Ishikawa (cell line): ENCODE results near the gene PATE2.

Experiments
- CEBPB ChIP-seq: IDR thresholded peaks from 2 replicates; pipeline ENCODE4 v1.6.1; 2012
- CREB1 ChIP-seq: IDR thresholded peaks from 2 replicates; pipeline ENCODE4 v1.6.1; 2012; ENCODE audit warnings: low read depth
- EGR1 ChIP-seq: IDR thresholded peaks from 2 replicates; pipeline ENCODE4 v1.6.1; 2012
- EP300 ChIP-seq: IDR thresholded peaks from 2 replicates; pipeline ENCODE4 v1.6.1; 2012; ENCODE audit warnings: borderline replicate concordance
- FOXM1 ChIP-seq: IDR thresholded peaks from 2 replicates; pipeline ENCODE4 v1.6.1; 2012; ENCODE audit warnings: low read depth, borderline replicate concordance
- NFIC ChIP-seq: IDR thresholded peaks from 2 replicates; pipeline ENCODE4 v1.6.1; 2012
- RAD21 ChIP-seq: IDR thresholded peaks from 2 replicates; pipeline ENCODE4 v1.6.1; 2012; ENCODE audit warnings: low read depth
- TAF1 ChIP-seq: IDR thresholded peaks from 2 replicates; pipeline ENCODE4 v1.6.1; 2012; ENCODE audit warnings: low read depth, mild to moderate bottlenecking
- TCF12 ChIP-seq: IDR thresholded peaks from 2 replicates; pipeline ENCODE4 v1.6.1; 2012; ENCODE audit warnings: low read depth
- TEAD4 ChIP-seq: IDR thresholded peaks from 2 replicates; pipeline ENCODE4 v1.6.1; 2012
- YY1 ChIP-seq: IDR thresholded peaks from 2 replicates; pipeline ENCODE4 v1.6.1; 2012; ENCODE audit warnings: low read depth
- ZBTB7A ChIP-seq: IDR thresholded peaks from 2 replicates; pipeline ENCODE4 v1.6.1; 2012; ENCODE audit warnings: low read depth
- TF ChIP-seq, protein P1 (sequence below): IDR thresholded peaks from 2 replicates; pipeline ENCODE4 v1.6.1; 2012
- TF ChIP-seq, protein P2 (sequence below): IDR thresholded peaks from 2 replicates; pipeline ENCODE4 v1.6.1; 2012; ENCODE audit warnings: low read depth, mild to moderate bottlenecking
- TF ChIP-seq, protein P3 (sequence below): IDR thresholded peaks from 2 replicates; pipeline ENCODE4 v1.6.1; 2012

Gene PATE2

DNA sequence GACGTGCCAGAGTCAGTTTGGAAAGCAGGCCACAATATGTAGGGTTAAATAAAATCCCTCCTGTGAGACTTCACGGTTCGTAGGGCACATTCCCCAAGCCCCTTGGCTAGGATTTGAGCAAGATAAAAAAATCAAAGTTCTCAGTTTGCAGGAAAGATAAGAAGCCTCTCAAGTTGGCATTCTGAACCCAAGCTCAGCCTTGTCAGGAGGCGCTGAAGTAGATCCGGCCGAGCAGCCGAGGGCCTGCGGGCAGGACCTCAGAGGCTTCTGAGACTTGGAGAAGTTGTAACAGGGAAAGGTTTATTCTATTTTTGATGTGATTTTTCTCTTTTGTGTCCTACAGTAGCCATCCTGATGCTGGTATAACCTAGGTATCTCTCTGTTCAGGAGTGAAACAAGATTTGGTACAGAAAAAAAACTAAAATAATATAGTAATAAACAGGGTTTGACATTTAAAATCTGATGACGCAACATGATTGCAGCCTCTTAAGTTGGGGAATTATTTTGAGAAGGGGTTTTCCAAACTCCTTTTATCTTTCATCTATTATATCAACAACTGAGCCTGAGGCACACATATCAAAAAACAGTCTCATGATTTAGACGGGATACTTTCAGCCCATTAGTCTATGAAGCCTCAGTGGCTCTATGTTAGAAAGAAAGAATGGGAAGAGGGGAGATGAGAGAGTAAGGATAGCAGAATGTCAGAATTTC lies 10.1 kb downstream of the PATE2 start:
- TF ChIP-seq NFIC (no peak), ZBTB7A (no peak), TEAD4 (no peak), RAD21 (no peak), CEBPB (no peak), EGR1 (no peak), YY1 (no peak), CREB1 (no peak), FOXM1 (no peak), TAF1 (no peak), TCF12 (no peak), EP300 (no peak)
- TF ChIP-seq, protein P1, sequence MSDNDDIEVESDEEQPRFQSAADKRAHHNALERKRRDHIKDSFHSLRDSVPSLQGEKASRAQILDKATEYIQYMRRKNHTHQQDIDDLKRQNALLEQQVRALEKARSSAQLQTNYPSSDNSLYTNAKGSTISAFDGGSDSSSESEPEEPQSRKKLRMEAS: no peak
- TF ChIP-seq, protein P2, sequence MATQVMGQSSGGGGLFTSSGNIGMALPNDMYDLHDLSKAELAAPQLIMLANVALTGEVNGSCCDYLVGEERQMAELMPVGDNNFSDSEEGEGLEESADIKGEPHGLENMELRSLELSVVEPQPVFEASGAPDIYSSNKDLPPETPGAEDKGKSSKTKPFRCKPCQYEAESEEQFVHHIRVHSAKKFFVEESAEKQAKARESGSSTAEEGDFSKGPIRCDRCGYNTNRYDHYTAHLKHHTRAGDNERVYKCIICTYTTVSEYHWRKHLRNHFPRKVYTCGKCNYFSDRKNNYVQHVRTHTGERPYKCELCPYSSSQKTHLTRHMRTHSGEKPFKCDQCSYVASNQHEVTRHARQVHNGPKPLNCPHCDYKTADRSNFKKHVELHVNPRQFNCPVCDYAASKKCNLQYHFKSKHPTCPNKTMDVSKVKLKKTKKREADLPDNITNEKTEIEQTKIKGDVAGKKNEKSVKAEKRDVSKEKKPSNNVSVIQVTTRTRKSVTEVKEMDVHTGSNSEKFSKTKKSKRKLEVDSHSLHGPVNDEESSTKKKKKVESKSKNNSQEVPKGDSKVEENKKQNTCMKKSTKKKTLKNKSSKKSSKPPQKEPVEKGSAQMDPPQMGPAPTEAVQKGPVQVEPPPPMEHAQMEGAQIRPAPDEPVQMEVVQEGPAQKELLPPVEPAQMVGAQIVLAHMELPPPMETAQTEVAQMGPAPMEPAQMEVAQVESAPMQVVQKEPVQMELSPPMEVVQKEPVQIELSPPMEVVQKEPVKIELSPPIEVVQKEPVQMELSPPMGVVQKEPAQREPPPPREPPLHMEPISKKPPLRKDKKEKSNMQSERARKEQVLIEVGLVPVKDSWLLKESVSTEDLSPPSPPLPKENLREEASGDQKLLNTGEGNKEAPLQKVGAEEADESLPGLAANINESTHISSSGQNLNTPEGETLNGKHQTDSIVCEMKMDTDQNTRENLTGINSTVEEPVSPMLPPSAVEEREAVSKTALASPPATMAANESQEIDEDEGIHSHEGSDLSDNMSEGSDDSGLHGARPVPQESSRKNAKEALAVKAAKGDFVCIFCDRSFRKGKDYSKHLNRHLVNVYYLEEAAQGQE: no peak
- TF ChIP-seq, protein P3, sequence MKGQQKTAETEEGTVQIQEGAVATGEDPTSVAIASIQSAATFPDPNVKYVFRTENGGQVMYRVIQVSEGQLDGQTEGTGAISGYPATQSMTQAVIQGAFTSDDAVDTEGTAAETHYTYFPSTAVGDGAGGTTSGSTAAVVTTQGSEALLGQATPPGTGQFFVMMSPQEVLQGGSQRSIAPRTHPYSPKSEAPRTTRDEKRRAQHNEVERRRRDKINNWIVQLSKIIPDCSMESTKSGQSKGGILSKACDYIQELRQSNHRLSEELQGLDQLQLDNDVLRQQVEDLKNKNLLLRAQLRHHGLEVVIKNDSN: no peak

DNA sequence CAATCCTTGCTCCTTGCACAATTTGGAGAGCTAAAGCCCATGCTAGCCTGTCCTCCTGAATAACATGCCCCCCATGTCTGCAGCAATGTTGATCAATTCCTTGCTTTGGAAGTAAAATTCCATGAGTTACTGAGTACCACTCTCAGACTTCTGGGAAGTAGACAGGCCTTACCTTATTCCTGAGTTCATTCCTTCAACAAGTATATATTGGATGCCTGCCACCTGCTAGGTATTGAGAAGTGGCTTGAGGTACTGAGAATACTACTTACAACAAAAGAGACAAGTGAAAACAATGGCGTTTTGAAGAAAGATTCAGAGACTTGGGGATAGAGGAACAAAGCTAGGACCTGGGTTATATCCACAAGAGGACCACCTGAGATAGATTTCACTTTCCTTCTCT lies 12.4 kb downstream of the PATE2 start:
- TF ChIP-seq CREB1 (no peak), FOXM1 (no peak), YY1 (no peak), TEAD4 (no peak), TAF1 (no peak), CEBPB (no peak)
- TF ChIP-seq, protein P2: no peak

DNA sequence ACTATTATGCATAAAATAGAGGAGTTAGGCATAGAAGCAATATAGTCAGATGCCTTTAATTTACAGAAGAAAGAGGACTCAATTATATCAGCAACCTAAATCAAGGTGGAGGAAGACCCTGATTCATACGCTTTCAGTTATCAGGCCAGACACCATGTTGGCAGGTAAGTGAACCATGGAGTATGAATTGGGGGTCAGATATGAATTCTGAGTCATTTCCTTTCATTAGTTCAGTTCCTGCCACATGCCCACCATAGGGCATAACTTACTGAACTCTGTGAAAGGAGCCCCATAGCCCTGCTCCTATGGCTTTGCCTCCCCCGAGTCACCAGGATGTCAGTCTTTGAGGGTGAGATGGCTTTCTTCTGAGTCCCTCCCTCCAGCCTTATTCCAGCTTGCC lies 15.1 kb downstream of the PATE2 start:
- no peak for TF ChIP-seq RAD21
- TF ChIP-seq, protein P2: no peak
- TF ChIP-seq EGR1: no peak
- TF ChIP-seq, protein P3: no peak
- no peak for TF ChIP-seq FOXM1
- no peak for TF ChIP-seq NFIC

DNA sequence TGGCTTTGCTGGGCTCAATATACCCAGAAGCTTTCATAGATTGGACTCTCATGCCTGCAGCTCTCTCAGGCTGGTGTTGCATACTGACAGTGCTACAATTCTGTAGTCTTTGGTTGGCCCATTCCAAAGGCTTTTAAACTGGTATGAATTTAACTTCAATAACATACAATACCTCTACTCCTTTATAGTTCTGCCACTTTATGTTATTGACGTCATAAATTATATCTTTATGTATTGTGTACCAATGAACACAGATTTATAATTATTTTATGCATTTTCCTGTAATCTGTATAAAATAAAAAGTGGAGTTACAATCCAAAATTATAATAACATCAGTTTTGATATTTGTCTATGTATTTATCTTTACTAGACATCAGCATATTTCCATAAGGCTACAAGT lies 16.2 kb downstream of the PATE2 start:
- TF ChIP-seq TAF1 (no peak), TEAD4 (no peak), EP300 (no peak), NFIC (no peak), CEBPB (no peak), TCF12 (no peak), EGR1 (no peak), FOXM1 (no peak), YY1 (no peak), ZBTB7A (no peak), RAD21 (no peak), CREB1 (no peak)
- TF ChIP-seq, protein P3: no peak
- TF ChIP-seq, protein P1: no peak
- TF ChIP-seq, protein P2: no peak
